ENCODE results near the gene ENAH.

ENAH gene

DNA sequence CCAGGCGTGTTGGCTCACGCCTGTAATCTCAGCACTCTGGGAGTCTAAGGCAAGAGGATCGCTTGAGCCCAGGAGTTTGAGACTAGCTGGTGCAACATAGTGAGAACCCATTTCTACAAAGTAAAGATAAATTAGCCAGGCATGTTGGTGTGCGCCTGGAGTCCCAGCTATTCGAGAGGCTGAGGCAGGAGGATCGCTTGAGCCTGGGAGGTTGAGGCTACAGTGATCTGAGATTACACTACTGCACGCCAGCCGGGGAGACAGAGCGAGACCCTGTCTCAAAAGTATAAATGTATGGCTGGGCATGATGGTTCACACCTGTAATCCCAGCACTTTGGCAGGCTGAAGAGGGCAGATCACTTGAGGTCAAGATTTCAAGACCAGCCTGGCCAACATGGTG is 173.6 kb downstream of the ENAH start:
- Histone ChIP-seq H3K4me3 (replicated peaks; ENCODE audit: insufficient read depth, low read length) (no peak overlapping the region), H3K27me3 (ENCODE audit: insufficient read depth, poor library complexity, severe bottlenecking) (no peaks in the 10 kb centered on the region), H3K27ac (replicated peaks) (no peak overlapping the region)
- DNase-seq (ENCODE audit: low read depth in 1 of 2, low spot score in 1 of 2) = no peak
- TF ChIP-seq POLR2AphosphoS5 (IDR thresholded peaks at IDR 0.05; ENCODE audit: low read depth) = no peak
- TF ChIP-seq, protein P1, sequence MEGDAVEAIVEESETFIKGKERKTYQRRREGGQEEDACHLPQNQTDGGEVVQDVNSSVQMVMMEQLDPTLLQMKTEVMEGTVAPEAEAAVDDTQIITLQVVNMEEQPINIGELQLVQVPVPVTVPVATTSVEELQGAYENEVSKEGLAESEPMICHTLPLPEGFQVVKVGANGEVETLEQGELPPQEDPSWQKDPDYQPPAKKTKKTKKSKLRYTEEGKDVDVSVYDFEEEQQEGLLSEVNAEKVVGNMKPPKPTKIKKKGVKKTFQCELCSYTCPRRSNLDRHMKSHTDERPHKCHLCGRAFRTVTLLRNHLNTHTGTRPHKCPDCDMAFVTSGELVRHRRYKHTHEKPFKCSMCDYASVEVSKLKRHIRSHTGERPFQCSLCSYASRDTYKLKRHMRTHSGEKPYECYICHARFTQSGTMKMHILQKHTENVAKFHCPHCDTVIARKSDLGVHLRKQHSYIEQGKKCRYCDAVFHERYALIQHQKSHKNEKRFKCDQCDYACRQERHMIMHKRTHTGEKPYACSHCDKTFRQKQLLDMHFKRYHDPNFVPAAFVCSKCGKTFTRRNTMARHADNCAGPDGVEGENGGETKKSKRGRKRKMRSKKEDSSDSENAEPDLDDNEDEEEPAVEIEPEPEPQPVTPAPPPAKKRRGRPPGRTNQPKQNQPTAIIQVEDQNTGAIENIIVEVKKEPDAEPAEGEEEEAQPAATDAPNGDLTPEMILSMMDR (IDR thresholded peaks at IDR 0.05; ENCODE audit: insufficient read depth, low read length) = no peak
- TF ChIP-seq, protein P2, sequence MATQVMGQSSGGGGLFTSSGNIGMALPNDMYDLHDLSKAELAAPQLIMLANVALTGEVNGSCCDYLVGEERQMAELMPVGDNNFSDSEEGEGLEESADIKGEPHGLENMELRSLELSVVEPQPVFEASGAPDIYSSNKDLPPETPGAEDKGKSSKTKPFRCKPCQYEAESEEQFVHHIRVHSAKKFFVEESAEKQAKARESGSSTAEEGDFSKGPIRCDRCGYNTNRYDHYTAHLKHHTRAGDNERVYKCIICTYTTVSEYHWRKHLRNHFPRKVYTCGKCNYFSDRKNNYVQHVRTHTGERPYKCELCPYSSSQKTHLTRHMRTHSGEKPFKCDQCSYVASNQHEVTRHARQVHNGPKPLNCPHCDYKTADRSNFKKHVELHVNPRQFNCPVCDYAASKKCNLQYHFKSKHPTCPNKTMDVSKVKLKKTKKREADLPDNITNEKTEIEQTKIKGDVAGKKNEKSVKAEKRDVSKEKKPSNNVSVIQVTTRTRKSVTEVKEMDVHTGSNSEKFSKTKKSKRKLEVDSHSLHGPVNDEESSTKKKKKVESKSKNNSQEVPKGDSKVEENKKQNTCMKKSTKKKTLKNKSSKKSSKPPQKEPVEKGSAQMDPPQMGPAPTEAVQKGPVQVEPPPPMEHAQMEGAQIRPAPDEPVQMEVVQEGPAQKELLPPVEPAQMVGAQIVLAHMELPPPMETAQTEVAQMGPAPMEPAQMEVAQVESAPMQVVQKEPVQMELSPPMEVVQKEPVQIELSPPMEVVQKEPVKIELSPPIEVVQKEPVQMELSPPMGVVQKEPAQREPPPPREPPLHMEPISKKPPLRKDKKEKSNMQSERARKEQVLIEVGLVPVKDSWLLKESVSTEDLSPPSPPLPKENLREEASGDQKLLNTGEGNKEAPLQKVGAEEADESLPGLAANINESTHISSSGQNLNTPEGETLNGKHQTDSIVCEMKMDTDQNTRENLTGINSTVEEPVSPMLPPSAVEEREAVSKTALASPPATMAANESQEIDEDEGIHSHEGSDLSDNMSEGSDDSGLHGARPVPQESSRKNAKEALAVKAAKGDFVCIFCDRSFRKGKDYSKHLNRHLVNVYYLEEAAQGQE (IDR thresholded peaks at IDR 0.05; ENCODE audit: insufficient replicate concordance, low read depth) = no peak
- no peak for TF ChIP-seq GABPA (IDR thresholded peaks at IDR 0.05; ENCODE audit: low read depth)

DNA sequence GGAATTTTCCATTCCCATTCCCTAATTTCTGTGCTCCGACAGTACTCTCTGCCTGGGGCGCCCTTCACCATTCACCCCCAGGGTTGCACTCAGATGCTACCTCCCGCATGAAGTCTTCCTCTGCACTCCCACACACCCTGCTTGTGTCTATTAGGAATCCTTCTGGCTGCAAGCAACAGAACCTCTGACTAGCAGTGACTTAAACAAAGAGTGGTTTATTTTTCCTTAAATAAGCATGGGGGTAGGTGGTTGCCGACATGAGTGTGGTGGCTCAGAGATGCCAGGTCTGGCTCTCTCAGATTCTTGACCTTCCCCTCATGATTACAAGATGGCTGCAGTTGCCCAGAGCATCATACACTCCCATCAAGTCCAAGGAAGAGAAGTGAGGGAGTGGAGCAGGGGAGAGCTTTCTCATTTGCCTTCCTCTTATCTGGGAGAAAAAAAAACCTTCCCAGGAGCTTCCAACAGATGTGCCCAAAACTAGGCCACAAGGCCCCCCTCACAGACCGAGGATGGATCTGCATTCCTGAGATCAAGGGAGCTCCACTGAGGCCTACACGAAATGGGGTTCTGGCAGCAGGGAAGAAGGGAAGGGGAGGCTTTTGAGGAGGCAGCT is 175.5 kb downstream of the ENAH start:
- no peak for TF ChIP-seq POLR2AphosphoS5 (IDR thresholded peaks at IDR 0.05; ENCODE audit: low read depth)
- TF ChIP-seq, protein P1 (IDR thresholded peaks at IDR 0.05; ENCODE audit: insufficient read depth, low read length) = no peak
- TF ChIP-seq, protein P2 (IDR thresholded peaks at IDR 0.05; ENCODE audit: insufficient replicate concordance, low read depth) = no peak
- TF ChIP-seq SPI1 (IDR thresholded peaks at IDR 0.05; ENCODE audit: borderline replicate concordance, low read depth) = no peak
- Histone ChIP-seq H3K27me3 (ENCODE audit: insufficient read depth, poor library complexity, severe bottlenecking) (no peaks in the 10 kb centered on the region), H3K27ac (replicated peaks) (no peak overlapping the region), H3K4me3 (replicated peaks; ENCODE audit: insufficient read depth, low read length) (no peak overlapping the region)
- DNase-seq (ENCODE audit: low read depth in 1 of 2, low spot score in 1 of 2) = no peak

DNA sequence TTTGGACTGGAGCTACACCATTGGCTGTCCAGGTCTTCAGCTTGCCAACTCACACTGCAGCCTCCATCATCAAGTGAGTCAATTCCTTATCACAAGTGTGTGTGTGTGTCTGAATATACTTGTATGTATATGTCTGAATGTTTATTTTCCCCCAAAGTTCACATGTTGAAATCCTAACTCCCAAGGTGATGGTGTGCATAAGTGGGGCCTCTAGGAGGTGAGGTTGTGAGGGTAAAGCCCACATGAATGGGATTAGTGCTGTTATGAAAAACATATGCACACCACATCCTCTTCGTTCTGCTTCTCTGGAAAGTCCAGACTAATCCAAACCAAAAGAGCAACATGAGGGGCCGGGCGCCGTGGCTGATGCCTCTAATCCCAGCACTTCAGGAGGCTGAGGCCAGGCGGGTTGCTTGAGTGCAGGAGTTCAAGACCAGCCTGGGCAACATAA is 176.4 kb downstream of the ENAH start:
- no peak for DNase-seq (ENCODE audit: low read depth in 1 of 2, low spot score in 1 of 2)
- Histone ChIP-seq H3K27ac (replicated peaks) (no peak overlapping the region), H3K27me3 (ENCODE audit: insufficient read depth, poor library complexity, severe bottlenecking) (no peaks in the 10 kb centered on the region), H3K4me3 (replicated peaks; ENCODE audit: insufficient read depth, low read length) (no peak overlapping the region)
- TF ChIP-seq, protein P1 (IDR thresholded peaks at IDR 0.05; ENCODE audit: insufficient read depth, low read length) = no peak
- TF ChIP-seq SPI1 (IDR thresholded peaks at IDR 0.05; ENCODE audit: borderline replicate concordance, low read depth) (no peak), GABPA (IDR thresholded peaks at IDR 0.05; ENCODE audit: low read depth) (no peak), POLR2AphosphoS5 (IDR thresholded peaks at IDR 0.05; ENCODE audit: low read depth) (no peak)
- TF ChIP-seq, protein P2 (IDR thresholded peaks at IDR 0.05; ENCODE audit: insufficient replicate concordance, low read depth) = no peak

Measured in HL-60 (cell line).